HG03565 (cell line): ENCODE data around the gene ART3.

Experiments
- ATAC-seq: cut with Tn5 transposase; IDR thresholded peaks from one replicate; pipeline ENCODE4 v1.9.1; 2021; ENCODE audit warnings: mild to moderate bottlenecking, moderate library complexity; ENCODE audit not compliant: unreplicated experiment

The ART3 gene

DNA sequence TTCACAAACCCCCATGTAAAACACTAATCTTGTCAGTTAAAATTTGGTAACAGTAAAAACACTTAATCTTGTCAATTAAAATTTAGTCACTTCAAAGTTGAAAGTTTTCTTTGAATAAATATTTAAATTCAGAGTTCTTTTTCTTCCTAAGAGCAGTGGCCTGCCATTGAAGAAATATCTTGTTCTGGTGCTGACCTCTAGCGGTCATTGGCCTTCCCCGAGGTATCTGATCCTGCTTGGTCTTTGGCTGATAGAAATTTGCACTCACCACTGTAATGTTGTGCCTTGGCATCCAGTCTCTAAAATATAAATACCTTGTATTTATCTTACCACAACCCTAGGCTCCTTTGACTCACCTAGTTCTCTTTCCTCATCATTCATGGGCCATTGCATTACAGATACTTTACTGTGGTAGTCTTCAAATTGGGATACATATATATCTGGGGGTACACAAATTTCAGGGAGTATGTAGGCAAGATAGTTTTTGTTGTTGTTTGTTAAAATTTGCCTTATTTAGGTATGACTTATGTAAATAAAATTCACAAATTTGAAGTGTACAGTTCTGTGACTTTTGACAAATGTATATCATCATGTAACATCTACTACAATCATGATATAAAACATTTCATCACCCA is 6.7 kb upstream of the ART3 start:
- peak; percentile 64 for ATAC-seq

GRCh38 chr4:76072760-76073159 is 1.7 kb upstream of the ART3 start:
- ATAC-seq, result no peak

GRCh38 chr4:76074993-76075600 is 588 bp downstream of the ART3 start:
- no peak for ATAC-seq

GRCh38 chr4:76078033-76078613 is 3.6 kb downstream of the ART3 start:
- ATAC-seq, result no peak

GRCh38 chr4:76083386-76083988 is 9.0 kb downstream of the ART3 start:
- no peak for ATAC-seq

DNA sequence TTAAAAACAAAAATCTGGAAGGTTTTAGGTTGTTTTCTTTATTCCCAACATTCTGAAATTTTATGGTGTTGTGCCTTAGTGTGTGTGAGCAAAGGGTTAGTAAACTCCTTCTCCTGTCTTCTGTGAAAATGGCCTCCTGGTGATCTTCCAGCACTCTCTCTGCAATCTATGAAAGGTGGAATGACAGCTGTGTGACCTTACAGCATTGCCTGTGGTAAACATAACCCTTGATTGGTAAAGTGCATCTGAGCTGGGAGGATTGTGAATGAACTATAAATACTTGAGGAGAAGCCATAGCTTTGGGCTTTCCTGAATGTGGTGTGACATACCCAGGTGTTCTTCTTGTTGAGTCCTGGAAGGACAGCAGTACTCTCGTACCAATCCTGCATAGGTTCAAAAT is 10.0 kb downstream of the ART3 start:
- no peak for ATAC-seq

- ATAC-seq, result no peak
Observed at GRCh38 chr4:76087007-76087769, 12.7 kb downstream of the ART3 start.

DNA sequence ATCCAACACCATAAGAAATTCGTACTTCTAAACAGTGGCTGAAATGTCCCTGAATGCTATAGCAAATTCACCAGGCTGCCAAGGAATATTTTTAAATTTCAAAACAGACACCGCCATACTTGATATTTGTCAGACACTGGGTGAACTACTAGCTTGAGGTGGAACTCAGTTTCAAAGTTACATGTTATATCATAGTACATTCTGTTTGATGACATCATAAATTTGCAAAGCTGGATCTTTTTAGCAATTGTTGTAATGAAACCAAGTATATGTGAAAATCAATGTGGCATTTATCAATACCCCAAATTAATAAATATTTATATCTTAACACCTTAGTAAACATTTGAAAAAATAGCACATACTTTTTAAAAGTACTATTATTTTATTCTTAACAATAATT is 14.2 kb downstream of the ART3 start:
- ATAC-seq, result no peak

DNA sequence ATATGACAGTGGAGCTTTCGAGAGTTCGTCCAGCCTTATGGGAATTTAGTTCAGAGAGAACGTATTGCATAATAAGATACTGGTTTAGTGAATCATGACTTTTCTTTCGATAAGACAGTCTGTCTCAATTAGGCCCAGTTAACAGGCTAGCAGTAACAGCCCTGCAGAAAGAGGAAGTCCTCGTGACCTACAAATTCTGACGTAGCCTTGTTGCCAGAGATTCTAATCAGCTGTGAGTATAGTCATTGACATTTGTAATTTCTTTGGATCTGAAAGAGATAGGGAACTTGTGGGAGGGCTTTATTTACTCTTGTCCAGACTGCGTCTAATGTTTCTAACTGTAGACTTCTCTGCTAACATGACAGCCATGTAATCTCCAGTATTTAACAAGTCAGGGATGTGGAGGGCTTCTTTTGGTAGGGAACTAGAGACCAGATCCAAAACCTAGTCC is 15.8 kb downstream of the ART3 start:
- no peak for ATAC-seq

DNA sequence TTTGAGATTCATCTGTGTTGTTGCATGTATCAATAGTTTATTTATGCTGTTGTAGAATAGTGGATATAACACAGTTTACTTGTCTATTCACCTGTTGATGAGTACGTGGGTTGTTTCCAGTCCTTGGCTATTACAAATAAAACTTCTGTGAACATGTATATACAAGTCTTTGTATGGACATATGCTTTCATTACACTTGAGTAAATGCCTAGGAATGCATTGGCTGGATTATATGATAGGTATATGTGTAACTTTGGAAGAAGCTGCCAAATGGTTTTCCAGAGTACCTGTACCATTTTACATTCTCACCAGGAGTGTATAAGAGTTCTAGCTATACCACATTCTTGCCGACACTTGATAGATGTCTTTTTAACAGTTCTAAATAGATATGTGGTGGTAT is 16.5 kb downstream of the ART3 start:
- ATAC-seq, result no peak

GRCh38 chr4:76095568-76095967 is 21.1 kb downstream of the ART3 start:
- ATAC-seq, result no peak

GRCh38 chr4:76096076-76096475 is 21.6 kb downstream of the ART3 start:
- ATAC-seq, result no peak

DNA sequence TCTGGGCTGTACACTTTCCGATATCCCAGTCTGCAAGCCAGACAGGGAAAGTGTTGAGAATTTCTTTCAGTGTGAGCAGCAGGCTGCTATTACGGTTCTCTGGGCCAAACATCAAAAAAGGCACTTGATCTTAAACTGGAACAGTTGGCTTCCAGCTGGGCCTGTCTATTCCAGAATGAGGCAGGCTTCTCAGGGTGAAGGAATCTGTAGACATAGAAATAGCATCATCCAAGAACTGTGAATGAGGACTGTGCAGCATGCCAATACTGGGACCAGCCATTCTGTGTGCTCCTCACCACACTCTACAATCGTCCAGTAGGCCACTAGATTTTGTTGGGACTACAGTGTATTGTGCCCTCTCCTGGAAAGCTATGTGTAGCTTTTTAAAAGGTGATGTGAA is 31.1 kb downstream of the ART3 start:
- no peak for ATAC-seq

DNA sequence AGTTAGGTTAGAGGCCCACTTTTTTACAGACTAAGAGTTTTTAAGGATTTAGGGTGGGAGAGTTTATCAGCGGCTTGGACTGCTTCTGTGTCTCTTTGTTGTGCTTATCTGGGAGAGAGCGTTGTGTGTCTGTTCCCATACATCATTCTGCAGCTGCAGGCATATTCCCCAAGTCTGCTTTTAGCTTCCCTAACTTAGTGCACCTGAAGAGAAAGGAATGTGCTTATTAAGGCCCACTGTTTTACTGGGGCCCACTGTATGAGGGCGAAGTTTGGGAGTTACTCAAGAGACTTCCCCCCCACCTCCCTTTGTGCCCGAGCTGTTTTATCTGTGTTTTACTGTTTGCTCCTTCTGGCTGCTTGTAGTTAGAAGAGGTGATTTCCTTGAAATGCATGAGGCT is 31.9 kb downstream of the ART3 start:
- no peak for ATAC-seq

DNA sequence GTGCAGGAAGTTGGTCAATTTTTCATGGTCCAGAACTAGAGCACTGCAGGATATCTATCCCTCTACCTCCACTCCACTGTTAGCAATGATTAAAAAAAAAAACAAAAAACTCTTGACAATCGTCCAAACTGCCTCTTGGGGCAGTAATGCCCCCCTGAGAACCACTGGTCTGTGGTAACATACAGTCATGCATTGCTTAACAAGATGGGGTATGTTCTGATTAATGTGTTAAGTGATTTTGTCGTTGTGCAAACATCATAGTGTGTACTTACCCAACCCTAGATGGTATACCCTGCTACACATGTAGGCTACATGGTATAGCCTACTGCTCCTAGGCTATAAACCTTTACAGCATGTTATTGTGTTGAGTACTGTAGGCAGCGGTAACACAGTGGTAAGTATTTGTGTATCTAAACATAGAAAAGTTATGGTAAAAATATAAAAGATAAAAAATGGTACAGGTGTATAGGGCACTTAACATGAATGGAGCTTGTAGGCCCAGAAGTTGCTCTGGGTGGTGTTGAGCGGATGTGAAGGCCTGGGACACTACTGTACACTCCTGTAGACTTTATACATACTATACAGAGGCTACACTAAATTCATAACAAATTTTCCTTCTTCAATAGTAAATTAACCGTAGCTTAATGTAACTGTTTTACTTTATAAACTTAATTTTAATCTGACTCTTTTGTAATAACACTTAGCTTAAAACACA is 34.1 kb downstream of the ART3 start:
- ATAC-seq, result no peak

DNA sequence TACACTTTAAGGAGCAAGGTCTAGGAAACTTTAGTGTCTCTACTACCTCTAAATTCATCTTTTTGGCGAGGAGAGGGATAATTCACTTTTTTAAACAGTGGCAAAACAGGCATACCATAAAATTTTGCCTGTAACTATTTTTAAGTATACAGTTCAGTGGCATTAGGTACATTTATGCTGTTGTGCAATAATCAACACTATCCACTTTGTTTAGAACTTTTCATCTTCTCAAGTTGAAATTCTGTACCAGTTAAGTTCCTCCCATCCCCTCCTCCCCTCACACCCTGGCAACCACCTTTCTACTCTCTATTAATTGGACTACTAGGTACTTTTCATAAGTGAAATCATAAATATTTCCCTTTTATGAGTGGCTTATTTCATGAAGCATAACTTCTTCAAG is 42.3 kb downstream of the ART3 start:
- no peak for ATAC-seq

DNA sequence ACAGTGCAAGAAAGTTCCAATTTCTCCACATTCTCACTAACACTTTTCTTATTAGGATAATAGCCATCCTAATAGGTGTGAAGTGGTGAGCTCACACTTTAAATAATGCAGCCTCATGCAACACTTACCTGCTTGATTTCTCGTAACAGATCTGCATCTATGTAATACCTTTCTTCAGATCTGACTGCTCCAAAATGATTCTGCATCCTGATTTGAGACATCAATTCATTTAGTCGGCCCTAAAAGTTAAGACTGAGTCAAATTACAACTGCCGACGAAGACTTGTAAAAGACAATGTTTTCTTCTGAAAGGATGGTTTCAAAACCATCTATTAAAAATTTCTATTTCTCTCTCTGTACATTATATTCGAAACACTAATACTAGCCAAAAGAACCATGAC is 43.0 kb downstream of the ART3 start:
- ATAC-seq, result no peak

DNA sequence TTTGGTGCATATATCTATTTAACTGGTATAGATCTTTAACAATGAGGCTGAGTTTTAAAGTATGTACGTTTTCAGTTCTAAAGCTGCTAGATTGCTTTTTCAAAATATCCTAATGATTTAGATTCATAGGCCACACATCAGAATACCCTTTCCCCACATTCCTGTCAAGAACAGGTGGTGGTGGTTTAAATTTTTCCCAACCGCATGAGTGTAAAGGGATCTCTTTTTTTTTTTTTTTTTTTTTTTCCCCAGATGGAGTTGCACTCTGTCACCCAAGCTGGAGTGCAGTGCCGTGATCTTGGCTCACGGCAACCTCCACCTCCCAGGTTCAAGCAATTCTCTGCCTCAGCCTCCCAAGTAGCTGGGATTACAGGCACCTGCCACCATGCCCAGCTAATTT is 45.7 kb downstream of the ART3 start:
- no peak for ATAC-seq

DNA sequence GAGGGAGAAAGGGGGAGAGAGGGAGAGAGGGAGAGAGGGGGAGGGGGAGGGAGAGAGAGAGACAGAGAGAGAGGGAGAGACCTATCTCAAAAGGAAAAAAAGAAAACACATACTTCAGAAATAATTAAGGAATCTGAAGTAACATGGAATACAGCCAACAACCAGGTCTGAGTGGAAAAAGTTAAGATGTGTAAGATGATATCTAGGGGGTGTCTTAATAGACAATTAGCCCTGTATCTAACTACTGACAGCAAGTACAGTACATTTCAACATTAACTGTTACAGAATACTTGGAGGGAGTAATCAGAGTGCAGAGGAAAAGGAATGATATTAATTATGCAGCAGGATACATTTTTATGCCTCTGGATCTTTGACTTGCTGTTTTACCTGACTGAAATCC is 51.3 kb downstream of the ART3 start:
- ATAC-seq, result no peak

GRCh38 chr4:76127754-76128153 is 53.2 kb downstream of the ART3 start:
- no peak for ATAC-seq

DNA sequence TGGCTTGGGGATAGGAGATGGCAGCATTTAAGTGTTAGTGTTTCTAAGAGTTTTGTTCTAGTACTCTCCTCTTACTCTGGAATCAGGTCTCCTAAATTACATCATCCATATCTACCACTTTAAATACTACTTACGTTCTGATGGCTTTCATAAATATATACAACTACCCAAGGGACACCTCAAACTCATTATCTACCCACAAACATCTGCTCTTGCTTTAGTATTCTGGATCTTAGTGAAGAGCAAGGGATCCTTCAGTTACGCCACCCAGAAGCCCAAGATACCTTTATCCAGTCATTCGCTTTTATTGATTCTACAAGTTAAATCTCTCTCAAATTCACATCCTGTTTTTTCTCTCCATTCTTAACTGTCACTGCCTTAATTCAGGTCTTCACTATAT is 66.7 kb downstream of the ART3 start:
- ATAC-seq, result no peak
